GM12875 (cell line): ENCODE measurements around the gene PSMB4.
"Not testable (repeated sequence)": the region's sequence is repeated elsewhere in the genome, so short reads cannot be mapped to it uniquely, and the experiment has no call there.

ENCODE experiments used
- H3K4me3 ChIP-seq: one replicate; pipeline ENCODE4 v1.5.1; 2011; ENCODE audit warnings: low read depth, low read length, control low read depth
- CTCF ChIP-seq: IDR thresholded peaks from 2 replicates; pipeline ENCODE4 v1.5.1; 2011; ENCODE audit warnings: low read depth, mild to moderate bottlenecking, control low read depth, inconsistent platforms, low read length, moderate library complexity, borderline replicate concordance; ENCODE audit not compliant: insufficient read depth

Gene PSMB4

GRCh38 chr1:151372058-151372934, 27.1 kb upstream of the PSMB4 start, which contains the start of gene SELENBP1:
Gene SELENBP1, minus strand, starts transcription at chr1:151372705. Its CDS starts 64 bp downstream, at chr1:151372641.
- H3K4me3 ChIP-seq, result no peak within 1 kb of the TSS
- no peak for TF ChIP-seq CTCF

- H3K4me3 ChIP-seq, result no peak overlapping the region
- no peak for TF ChIP-seq CTCF
Observed at GRCh38 chr1:151373196-151373595, 26.2 kb upstream of the PSMB4 start.

- TF ChIP-seq CTCF, result no peak
- H3K4me3 ChIP-seq, result no peak overlapping the region
Observed at GRCh38 chr1:151377150-151377884, 22.1 kb upstream of the PSMB4 start.

- TF ChIP-seq CTCF, result no peak
- no peak overlapping the region for H3K4me3 ChIP-seq
Observed at GRCh38 chr1:151384584-151384983, 14.8 kb upstream of the PSMB4 start.

- no peak for TF ChIP-seq CTCF
- H3K4me3 ChIP-seq, result no peak overlapping the region
Observed at GRCh38 chr1:151386002-151386401, 13.4 kb upstream of the PSMB4 start.

GRCh38 chr1:151390221-151391078, 8.9 kb upstream of the PSMB4 start:
- H3K4me3 ChIP-seq, result not testable (repeated sequence)

- no peak for TF ChIP-seq CTCF
Observed at GRCh38 chr1:151391079-151391563, 8.3 kb upstream of the PSMB4 start.

More at GRCh38 chr1:151391079-151391563, 8.3 kb upstream of the PSMB4 start:
- no peak overlapping the region for H3K4me3 ChIP-seq
